Left lobe of liver (tissue), 2 donors: ENCODE data around the gene C11orf54. TPM values are rescaled to one million over a fixed set of nuclear protein-coding genes. Genes with fewer than 3 reads are reported as not detected.
"Not testable (repeated sequence)": the region's sequence is repeated elsewhere in the genome, so short reads cannot be mapped to it uniquely, and the experiment has no call there.

Experiments
- ATAC-seq: fragments of 200-7000 bp; cut with Tn5 transposase; one replicate; pipeline ENCODE4 v1.9.1; 2020; ENCODE audit warnings: mild to moderate bottlenecking, moderate library complexity
- DNase-seq: peaks from one replicate; pipeline ENCODE4 v3.0.0-alpha.2; 2020; ENCODE audit warnings: low spot score
- total RNA-seq: library from RNA; stranded (reverse); gene quantifications from one replicate; pipeline ENCODE4 v1.2.1, GENCODE V29; 2021
- donor health status: DM: no; HTN: no; CAD: no; lungs with moderate emphysema.
- donor health status: DM: no; HTN: yes; CAD: no.

C11orf54 gene
- total RNA-seq, 1 donor from 2014 or later = 184 TPM

DNA sequence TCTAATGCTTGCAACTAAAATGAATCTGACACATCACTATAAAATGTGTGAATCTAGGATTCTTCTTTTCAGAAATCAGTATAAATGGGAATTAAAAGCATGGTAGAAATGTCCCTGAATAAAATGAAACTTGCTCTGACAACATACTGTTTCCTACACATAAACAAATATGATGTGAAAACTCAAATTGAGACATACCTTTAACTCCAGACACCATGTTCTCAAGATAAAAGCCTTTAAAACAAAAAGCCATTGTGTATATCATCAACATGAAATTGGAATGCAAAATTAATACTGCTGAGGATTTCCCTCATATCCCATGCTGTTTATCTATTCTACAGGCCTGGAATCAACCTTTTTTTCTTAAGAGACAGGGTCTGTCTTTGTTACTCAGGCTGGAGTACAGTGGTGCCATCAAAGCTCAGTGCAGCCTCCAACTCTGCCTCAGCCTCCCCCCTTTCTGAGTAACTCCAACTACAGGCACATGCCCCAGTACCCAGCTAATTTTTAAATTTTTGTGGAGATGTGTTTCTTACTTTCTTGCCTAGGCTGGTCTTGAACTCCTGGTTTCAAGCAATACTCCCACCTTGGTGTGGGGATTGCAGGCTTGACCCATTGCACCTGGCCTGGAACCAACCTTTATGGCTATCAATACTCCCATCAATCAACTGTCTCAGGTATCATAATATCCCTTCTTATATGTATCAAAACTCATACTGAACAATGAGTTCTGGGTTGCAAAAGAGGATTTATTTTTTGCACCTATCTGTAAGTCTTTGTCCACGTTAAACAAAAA lies 6.8 kb upstream of the C11orf54 start:
- ATAC-seq = no peak

DNA sequence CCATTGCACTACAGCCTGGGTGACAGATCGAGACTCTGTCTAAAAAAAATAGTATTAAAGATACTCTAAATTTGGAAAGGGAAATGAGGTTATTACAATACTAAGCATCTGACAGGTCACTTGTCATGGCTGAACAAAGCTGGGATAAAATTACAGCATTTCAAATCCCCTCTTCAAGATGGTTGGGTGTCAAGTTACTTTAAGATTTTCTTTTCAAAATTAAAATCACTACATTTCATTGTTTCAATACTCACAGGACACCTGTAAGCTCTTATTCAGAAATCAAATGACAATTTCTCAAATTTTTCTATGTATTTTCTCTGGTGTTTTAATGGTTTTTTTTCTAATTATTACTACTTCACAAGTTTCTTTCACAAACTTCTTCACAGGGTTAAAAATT lies 5.8 kb upstream of the C11orf54 start:
- ATAC-seq = no peak
- DNase-seq = no peak

More for the DNA sequence above, 6.8 kb upstream of the C11orf54 start:
- DNase-seq = no peak

DNA sequence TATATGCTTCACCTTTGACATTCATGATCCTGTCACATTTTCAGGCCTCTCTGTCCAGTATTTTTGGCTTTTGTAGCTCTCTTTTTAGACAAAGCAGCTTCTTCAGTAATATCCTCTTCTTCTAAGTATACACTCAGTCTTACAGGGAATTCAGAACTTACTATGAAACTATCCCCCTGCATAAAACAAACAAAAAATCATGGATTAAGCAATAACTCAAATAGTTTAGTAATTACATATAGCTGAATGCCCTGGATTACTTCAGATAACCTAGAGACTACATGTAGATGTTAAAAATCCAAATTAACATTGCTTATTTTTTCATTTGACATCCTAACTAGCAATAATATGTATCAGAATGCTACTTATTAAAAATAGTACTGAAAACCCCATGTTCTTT lies 5.3 kb upstream of the C11orf54 start:
- ATAC-seq (no peak), DNase-seq (no peak)

DNA sequence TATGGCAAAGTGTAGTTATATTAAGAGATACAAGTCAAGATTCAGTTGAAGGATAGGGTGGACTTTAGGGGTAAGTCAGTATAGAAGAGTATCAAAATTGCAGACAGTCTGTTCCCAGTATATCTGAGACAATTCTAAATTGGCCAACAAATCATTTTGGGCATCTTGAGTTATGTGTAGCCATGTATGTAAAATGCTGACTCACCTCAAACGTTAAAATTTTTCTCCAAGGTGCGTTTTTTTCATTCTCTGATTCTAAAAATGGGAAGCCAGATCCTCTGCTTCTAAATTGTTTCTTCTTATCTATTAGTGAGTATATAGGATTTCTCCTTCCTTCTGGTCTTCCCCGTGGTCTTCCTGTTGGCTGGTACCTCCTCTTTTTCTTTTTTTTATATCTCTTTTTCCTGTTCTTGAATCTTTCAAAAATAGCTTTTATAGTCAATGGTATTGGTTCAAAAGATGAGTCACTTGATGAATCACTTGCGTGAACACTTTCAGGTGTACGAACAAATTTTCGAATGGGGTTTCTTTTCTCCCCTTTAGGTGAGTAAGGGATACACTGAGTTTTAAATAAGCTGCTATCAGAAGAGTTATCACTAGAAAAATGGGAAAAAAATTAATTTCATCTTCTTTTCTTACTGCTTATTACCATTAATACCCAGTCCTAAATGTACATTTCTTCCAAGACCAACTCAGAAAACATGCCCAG lies 3.4 kb upstream of the C11orf54 start:
- ATAC-seq (no peak), DNase-seq (no peak)

DNA sequence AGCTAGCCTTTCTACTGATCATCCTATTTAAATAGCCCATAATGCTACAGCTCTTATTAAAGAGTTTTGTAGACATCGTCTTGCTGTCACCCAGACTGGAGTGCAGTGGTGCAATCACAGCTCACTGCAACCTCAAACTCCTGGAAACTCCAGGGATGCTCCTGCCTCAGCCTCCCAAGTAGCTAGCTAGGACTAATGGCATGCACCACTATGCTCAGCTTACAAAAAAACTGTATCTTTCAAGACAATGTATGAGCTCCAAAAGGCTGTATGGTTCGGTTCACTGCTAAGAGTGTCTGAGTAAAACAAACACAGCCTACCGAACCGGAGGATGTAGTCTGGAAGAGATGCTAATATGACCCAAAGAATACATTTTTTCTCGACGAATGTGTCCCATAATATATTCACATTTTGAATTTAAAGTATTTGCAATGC lies 2.8 kb upstream of the C11orf54 start:
- ATAC-seq (no peak), DNase-seq (no peak)

DNA sequence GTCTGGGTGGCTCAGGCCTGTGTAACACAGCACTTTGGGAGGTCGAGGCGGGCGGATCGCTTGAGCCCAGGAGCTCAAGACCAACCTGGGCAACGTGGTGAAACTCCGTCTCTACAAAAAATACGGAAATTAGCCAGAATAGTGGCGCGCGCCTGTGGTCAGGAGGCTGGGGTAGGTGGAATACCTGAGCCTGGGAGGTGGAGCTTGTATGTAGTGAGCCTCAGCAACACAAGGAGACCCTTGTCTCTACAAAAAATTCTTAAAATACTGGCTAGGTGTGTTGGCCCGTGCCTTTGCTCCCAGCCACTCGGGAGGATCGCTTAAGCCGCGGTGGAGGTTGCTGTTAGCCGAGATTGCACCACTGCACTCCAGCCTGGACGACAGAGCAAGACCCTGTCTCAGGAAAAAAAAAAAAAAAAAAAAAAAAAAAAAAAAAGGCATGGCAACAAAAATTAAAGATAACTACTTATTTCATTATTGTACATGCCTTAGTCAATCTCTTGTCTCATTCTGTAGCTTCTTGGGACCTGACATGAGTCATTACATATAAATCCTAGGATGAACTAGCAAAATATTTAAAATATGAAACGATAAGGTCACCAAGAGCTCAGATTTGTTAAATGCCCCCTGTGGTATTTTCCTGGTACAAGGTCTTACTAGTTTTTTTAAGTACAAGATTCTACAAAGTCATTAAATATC lies 1.3 kb upstream of the C11orf54 start:
- DNase-seq = no peak
- no peak for ATAC-seq

DNA sequence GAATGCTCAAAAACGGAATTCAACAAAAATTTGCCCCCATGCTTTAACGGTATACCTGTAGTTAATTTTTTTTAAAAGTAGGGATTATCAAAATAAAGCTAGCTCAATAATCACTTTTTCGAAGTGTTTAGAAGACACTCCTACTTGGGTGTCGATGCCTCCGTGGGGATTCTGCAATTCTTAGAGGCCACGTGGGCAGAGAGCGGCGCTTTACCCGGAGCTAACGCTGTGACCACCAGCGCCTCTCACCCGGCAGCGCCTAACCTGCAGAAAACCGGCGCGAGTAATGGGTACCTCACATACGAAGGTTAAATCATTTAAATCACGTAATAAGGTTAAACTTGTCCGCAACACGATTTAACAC lies 760 bp upstream of the C11orf54 start:
- DNase-seq = no peak
- peak; percentile 55 for ATAC-seq

DNA sequence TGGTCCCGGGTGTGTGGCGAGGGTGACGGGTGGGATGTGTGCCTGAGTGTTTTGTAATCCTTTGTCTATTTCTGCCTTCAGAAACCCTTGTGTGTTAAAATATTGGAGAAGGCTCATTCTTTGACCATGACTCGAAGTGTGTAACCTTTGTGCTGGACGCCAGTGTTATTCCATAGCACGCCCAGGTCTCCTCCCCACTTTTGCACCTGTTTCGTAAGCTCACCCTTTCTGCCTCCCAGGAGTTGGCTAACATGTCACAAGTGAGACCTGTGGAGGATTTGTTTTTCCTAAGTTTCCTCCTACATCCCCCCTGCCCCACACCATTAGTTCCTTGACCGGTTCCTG lies 382 bp downstream of the C11orf54 start:
- ATAC-seq (peak; percentile 71), DNase-seq (peak; percentile 82)

DNA sequence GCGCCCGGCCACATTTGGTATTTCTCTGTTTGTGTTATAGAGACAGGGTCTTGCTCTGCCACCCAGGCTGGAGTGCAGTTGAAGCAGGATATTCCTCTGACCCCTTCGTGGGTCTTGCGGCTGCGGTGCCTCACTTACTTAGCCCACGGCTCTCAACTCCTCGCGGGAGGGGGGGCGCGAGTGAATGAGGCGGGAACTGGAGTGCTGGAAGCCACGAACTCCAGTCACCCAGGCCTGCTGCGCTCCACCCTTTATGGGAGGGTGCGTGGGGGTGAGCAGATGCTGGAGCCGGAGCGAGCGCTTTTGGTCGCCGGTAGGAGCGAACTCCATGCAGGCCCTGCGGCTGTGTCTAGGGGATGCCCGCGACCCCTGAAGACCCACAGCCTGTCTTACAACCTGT lies 1.8 kb downstream of the C11orf54 start:
- no peak for DNase-seq
- ATAC-seq = no peak

DNA sequence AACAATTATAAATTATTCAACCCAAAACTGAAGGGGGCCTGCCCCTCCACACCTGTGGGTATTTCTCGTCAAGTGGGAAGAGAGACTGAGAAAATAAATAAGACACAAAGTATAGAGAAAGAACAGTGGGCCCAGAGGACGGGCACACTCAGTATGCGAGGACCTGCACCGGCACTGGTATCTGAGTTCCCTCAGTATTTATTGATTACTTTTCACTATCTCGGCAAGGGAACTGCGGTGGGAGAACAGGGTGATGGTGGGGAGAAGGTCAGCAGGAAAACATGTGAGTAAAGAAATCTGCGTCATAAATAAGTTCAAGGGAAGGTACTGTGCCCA lies 3.2 kb downstream of the C11orf54 start:
- DNase-seq = no peak
- ATAC-seq = no peak

DNA sequence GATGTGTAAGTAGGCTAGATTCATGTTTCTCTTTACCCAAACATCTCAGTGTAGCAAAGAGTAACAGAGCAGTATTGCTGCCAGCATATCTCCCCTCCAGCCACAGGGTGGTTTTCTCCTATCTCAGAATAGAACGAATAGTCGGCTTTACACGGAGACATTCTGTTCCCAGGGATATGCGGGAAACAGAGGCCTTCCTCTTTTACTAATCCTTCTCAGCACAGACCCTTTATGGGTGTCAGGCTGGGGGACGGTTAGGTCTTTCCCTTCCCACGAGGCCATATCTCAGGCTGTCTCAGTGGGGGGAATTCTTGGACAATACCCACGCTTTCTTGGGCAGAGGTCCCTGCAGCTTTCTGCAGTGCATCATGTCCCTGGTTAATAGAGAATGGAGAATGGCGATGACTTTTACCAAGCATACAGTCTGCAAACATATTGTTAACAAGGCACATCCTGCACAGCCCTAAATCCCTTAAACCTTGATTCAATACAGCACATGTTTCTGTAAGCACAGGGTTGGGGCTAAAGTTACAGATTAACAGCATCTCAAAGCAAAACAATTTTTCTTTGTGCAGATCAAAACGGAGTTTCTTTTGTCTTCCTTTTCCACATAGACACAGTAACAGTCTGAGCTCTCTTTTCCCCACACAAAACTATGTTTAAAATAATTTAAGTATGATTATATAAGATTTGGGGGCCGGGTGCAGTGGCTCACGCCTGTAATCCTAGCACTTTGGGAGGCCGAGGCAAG lies 3.7 kb downstream of the C11orf54 start:
- not testable (repeated sequence) for ATAC-seq, DNase-seq

DNA sequence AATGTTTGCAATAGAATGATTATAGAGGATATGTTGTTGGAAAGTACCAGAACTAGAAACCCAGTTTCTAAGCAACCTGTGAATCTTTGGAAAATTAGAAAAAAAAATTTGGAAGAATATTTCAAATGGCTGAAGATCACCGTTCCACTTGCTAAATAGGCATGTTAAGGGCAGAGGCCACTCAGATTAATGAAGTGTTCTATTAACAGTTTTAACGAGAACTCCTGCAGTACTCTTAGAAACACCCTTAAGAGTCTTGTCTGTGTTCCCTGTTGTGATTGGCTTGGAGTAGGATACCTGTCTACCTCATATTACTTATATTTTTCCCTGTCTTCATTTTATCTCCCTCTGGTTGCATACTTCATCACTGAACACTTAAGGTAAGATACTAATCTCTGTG lies 4.6 kb downstream of the C11orf54 start:
- ATAC-seq = peak; percentile 40
- DNase-seq = no peak

DNA sequence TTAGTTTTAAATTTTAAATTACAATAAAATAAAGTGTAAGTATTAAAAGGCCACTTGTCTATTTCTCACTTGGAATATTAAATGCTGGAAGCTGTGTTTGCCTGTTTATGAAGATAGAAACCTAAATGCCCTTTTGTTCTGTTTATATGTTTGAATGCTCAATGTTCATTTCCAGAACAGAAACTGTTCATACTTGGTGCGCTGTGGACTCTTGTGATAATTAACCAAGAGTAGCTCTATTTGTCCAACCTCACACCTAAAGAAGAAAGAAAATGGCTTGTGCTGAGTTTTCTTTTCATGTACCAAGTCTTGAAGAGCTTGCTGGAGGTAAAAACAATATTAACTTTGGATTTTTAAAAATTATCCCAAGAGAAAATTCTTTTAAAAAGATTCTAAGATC lies 5.7 kb downstream of the C11orf54 start:
- peak; percentile 54 for ATAC-seq
- no peak for DNase-seq

DNA sequence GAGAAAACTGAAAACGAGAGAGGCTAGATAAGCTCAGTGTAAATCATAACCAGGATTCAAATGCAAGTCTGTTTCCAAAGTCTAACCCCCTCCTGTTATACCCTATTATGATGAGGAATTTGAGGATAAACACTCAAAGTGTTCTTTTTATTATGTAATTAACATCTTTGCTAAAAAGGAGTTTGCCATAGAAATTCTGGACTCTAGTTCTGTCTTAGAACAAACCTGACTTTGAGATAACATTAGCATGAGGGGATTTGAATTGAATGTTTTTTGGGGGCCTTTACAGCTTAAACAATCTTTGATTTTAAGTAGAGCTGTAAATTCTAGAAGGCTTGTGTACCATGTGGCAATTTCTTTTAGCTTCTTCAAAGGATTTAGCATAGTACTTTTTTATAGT lies 9.5 kb downstream of the C11orf54 start:
- ATAC-seq = no peak
- DNase-seq = no peak

DNA sequence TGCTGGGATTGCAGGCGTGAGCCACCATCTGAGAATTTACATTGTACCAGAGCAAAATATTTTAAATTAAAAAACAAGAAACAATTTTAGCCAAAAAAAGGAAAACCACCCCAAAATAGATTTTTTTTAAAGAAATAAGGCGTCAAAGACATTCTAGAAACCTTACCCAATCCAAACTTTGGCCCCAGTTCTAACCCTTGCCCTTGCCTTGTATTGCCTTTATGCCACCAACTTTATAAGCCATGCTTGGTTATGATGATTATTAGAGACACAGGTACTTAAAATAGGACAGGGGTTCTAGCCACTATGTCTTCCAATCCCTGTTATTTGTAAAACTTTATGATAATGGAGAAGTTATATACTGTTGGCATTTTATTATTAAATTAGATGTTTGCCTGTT lies 11.8 kb downstream of the C11orf54 start:
- no peak for DNase-seq
- peak; percentile 59 for ATAC-seq

DNA sequence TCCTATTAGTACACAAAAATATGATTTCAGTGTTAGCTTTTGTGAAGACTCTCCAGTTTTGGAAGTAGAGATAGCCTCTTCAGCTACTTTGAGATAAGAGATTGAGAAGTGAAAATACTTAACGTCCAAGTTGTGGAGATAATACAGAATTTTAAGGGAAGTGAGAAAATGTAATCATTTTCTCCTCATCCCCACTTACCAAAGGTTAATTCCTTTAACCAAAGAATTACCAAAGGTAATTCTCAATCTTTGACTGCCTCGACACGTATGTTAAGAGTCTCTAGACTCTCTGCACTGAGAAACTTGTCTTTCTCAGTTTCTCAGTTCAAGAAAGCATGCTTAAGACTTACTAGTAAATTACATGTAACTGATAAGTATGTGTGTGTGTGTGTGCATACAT lies 15.3 kb downstream of the C11orf54 start:
- ATAC-seq (no peak), DNase-seq (no peak)

DNA sequence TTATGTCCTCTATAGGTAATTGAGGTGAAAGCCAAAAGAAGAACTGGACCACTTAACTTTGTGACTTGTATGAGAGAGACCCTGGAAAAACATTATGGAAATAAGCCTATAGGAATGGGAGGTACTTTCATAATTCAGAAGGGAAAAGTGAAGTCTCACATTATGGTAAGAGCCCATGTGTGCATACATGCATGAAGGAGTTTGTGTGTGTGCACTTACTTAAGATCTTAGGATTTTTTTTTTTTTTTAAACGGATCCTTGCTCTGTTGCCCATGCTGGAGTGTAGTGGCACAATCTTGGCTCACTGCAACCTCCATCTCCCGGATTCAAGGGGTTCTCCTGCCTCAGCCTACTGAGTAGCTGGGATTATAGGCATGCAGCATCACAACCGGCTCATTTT lies 15.8 kb downstream of the C11orf54 start:
- no peak for DNase-seq
- ATAC-seq = no peak

DNA sequence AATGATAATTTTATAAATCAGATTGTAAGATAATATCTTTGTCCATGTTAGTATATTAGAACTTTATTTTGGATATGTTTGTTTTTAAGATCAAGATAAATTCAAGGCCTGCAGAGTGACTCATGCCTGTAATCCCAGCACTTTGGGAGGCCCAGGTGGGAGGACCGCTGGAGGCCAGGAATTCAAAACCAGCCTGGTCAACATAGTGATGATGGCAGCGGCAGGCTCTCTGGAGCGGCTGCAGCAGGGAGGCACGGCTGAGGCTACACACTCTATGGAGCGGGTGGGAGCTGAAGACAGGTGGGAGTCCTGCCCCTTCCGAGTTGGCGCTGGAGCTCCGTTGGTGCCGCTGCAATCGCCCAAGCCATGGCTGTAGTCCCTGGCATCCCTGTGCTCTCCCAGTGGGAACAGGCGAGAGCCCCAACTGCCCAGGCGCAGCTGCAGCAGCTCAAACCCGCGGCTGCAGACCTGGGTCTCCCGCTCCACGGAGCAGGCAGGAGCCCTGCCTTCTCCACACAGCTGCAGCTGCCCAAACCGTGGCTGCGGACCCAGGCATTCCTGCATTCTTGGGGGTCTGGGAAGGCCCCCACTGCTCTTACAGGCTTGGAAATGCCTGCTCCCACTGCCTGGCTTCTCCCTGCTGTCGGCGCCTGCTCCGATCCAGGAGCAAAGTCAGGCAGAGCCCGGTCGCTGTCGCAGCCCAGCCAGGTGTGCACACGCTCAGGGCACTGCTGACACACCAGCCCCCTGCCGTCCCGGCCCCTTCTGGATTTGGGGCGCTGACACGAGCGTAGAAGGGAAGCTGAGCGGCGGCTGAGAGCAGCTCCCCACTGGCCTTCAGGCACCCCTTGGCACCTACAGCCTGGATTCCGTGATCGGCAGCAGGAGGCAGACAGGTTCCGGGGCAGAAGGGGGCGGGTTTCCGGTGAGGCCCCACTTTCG lies 16.7 kb downstream of the C11orf54 start:
- ATAC-seq = peak; percentile 24
- DNase-seq = no peak

DNA sequence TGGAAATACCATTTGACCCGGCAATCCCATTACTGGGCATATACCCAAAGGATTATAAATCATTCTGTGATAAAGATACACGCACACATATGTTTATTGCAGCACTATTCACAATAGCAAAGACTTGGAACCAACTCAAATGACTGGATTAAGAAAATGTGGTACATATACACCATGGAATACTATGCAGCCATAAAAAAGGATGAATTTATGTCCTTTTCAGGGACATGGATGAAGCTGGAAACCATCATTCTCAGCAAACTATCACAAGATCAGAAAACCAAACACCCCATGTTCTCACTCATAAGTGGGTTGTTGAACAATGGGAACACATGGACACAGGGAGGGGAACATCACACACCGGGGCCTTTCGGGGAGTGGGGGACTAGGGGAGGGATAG lies 17.7 kb downstream of the C11orf54 start:
- not testable (repeated sequence) for DNase-seq, ATAC-seq

DNA sequence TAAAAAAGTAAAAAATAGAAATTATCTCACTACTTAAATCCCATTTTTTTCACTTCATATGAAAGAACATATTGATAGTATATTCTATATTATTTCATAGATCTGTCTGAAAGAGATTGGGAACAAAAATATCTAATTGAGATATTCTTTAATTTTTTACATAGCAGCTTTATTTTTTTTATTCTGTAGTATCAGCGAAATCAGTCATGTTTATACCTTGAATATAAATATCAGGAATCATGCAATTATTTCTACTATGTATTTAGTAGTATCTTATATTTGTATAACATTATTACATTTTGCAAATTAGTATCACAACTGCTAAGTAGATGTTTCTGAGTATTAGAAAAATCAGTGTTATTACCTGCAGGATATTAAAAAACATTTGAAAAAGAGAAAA lies 20.4 kb downstream of the C11orf54 start:
- DNase-seq = no peak
- no peak for ATAC-seq
